Left ventricle myocardium inferior (tissue), 1 donor: Measurements from ENCODE around the gene KDM4C. TPM values are rescaled to one million over a fixed set of nuclear protein-coding genes. Genes with fewer than 3 reads are reported as not detected.

ENCODE experiments used
- DNase-seq: peaks from one replicate; pipeline ENCODE4 v3.0.0-alpha.2; 2020
- H3K27ac ChIP-seq: fragments of 200-600 bp; replicated peaks from 2 replicates; pipeline ENCODE4 v1.8.0; 2021
- H3K27me3 ChIP-seq: fragments of 200-600 bp; 2 replicates; pipeline ENCODE4 v1.8.0; 2021; ENCODE audit warnings: low read depth
- H3K36me3 ChIP-seq: fragments of 200-600 bp; 2 replicates; pipeline ENCODE4 v1.8.0; 2021
- H3K4me1 ChIP-seq: fragments of 200-600 bp; 2 replicates; pipeline ENCODE4 v1.8.0; 2021
- H3K4me3 ChIP-seq: fragments of 200-600 bp; 2 replicates; pipeline ENCODE4 v1.8.0; 2021; ENCODE audit warnings: mild to moderate bottlenecking, moderate library complexity
- H3K9me3 ChIP-seq: fragments of 200-600 bp; replicated peaks from 2 replicates; pipeline ENCODE4 v1.8.0; 2021
- intact Hi-C: fragments of 100-400 bp; cut with micrococcal nuclease; formaldehyde crosslinking; loops from one replicate; pipeline ENCODE4 v1.11.0; 2022
- total RNA-seq: library from RNA; stranded (reverse); fragmentation: NEBNext Ultra II Directional; extraction: Animal tissue kit (Norgen Biotek cat#: 25700); gene quantifications from one replicate; pipeline ENCODE4 v1.2.1, GENCODE V29; 2021
- TF ChIP-seq, protein P1 (sequence below): fragments of 200-600 bp; IDR thresholded peaks from 2 replicates; pipeline ENCODE4 v1.8.0; 2021; ENCODE audit warnings: antibody characterized with exemption, mild to moderate bottlenecking, borderline replicate concordance
- donor health status: DM: no; HTN: yes; CAD: no; lungs with severe emphysema.

Gene KDM4C
- total RNA-seq, 1 donor from 2014 or later = 14.1 TPM

DNA sequence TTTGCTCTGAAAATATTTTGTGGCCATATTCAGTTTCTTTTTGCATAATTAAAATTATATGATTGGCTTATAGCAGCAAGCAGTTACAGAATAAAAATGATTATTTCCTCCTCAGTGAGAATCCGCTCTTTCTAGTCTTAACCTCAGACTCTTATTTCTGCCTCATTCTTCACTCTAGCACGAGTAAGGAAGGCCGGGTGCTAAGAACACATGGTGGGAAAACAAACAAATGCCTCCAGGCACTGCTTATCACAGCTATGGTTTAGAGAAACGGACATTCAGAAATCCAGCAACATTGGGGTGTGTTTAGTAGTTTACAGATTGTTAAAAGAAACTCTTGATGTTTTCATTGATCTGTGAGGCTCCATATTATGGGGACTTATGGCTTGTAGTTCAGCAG is 168.7 kb downstream of the KDM4C start:
- Histone ChIP-seq H3K9me3 (no peaks in the 10 kb centered on the region), H3K4me3 (no peak overlapping the region), H3K27me3 (no peaks in the 10 kb centered on the region), H3K4me1 (peaks cover 48% of the 10 kb centered on the region), H3K27ac (no peak overlapping the region), H3K36me3 (no peaks in the 10 kb centered on the region)
- DNase-seq = no peak
- intact Hi-C loops = no loop called here
- TF ChIP-seq, protein P1, sequence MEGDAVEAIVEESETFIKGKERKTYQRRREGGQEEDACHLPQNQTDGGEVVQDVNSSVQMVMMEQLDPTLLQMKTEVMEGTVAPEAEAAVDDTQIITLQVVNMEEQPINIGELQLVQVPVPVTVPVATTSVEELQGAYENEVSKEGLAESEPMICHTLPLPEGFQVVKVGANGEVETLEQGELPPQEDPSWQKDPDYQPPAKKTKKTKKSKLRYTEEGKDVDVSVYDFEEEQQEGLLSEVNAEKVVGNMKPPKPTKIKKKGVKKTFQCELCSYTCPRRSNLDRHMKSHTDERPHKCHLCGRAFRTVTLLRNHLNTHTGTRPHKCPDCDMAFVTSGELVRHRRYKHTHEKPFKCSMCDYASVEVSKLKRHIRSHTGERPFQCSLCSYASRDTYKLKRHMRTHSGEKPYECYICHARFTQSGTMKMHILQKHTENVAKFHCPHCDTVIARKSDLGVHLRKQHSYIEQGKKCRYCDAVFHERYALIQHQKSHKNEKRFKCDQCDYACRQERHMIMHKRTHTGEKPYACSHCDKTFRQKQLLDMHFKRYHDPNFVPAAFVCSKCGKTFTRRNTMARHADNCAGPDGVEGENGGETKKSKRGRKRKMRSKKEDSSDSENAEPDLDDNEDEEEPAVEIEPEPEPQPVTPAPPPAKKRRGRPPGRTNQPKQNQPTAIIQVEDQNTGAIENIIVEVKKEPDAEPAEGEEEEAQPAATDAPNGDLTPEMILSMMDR = no peak

DNA sequence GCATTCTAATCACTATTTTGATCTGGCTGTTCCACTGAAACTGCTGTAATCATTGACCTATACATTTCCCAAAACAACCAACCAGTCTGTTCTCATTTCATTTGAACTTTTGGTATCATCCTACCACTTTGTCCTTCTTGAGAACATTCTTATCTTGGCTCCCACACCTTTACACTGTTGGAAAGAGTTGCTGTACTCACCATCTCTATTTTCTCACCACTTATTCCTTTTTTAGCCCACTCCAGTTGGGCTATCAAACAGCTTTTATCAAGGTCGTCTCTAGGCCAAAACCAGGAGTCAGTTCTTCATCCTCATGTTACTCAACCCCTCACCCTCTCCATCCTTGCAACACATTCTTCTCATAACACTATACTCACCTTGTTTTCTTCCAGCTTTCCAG is 170.1 kb downstream of the KDM4C start:
- no peaks in the 10 kb centered on the region for H3K36me3 ChIP-seq
- TF ChIP-seq, protein P1 = no peak
- H3K9me3 ChIP-seq = no peaks in the 10 kb centered on the region
- H3K4me3 ChIP-seq = no peak overlapping the region
- H3K27me3 ChIP-seq = no peaks in the 10 kb centered on the region
- H3K27ac ChIP-seq = no peak overlapping the region
- H3K4me1 ChIP-seq = peaks cover 57% of the 10 kb centered on the region
- DNase-seq = no peak
- intact Hi-C loops = no loop called here

DNA sequence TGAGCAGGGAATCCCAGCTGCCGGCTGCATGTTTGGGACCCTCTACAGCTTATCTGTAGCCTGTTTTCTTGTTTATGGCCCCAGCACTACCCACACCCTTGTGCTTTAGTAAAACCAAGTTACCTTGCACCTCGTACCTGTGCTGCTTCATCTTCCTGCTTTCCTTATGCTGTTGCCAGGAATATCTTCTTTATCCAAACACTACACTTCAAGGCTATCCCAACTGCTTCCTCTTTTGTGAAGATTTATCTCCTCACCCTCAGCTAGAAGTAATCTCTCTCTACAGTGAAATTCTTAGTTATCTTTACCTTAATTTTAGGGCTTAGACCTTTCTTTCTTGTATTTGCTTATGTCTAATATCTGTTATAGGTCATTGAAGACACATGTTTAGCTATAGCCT is 171.1 kb downstream of the KDM4C start:
- Histone ChIP-seq H3K27ac (no peak overlapping the region), H3K27me3 (no peaks in the 10 kb centered on the region), H3K36me3 (no peaks in the 10 kb centered on the region), H3K4me1 (peaks cover 63% of the 10 kb centered on the region), H3K9me3 (no peaks in the 10 kb centered on the region), H3K4me3 (no peak overlapping the region)
- TF ChIP-seq, protein P1 = no peak
- intact Hi-C loops = no loop called here
- no peak for DNase-seq

DNA sequence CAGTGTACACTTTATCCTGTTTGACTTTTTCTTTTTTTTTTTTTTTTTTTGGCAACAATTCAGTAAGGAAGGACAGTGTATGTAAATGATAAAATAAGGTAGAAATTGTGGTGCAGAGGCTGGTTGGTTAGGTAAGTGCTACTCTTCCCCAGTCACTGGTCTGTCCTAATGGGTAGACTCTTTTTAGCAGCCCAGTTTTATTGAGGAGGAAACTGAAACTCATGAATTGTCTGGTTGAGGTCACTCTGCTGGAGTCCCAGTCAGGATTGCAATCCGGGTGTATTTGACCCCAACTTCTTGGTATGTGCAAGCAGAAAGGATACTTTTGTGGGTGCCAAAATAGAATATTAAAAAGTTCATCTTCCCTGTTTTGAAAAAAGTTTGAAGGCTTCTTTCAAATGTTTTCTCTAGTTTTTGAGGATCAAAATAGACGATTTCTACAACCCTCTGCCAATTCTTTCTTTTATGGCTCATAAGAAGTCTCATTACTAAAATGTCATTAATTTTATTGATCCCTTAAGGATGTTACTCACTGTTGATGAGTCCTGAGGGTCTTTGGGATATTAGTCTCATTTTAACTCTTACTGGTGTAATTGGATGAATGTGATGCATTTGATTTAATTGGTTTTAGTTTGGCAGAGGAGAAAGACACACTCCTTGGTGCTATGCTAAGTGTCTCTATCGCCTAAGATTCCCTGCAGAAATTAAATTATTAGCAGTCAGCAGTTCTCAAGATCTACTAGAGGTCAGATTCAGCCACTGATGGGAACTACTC is 171.9 kb downstream of the KDM4C start:
- no peak for DNase-seq
- H3K4me3 ChIP-seq = no peak overlapping the region
- TF ChIP-seq, protein P1 = no peak
- H3K27ac ChIP-seq = no peak overlapping the region
- H3K36me3 ChIP-seq = no peaks in the 10 kb centered on the region
- intact Hi-C loops = no loop called here
- H3K9me3 ChIP-seq = no peaks in the 10 kb centered on the region
- H3K4me1 ChIP-seq = peaks cover 58% of the 10 kb centered on the region
- no peaks in the 10 kb centered on the region for H3K27me3 ChIP-seq

DNA sequence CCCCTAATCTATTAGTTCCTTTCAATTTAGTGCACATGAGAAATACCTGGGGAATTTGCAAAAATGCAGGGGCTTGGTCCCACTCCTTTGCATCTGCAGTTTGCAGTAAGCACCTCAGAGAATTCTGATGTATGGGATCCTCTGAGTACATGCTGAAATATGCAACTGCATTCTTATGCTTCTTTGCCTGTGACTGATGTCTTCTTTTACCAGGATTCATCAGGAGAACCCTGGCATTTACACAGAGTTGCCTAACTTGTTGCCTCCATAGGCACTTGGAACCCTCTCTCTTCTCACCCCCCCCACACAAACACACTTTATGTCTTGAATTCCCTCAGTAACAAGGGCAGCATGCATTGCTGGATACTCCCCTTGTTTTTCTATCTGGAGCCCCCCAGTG is 173.1 kb downstream of the KDM4C start:
- DNase-seq = no peak
- H3K4me3 ChIP-seq = no peak overlapping the region
- intact Hi-C loops = no loop called here
- TF ChIP-seq, protein P1 = no peak
- H3K27ac ChIP-seq = no peak overlapping the region
- no peaks in the 10 kb centered on the region for H3K27me3 ChIP-seq
- peaks cover 48% of the 10 kb centered on the region for H3K4me1 ChIP-seq
- no peaks in the 10 kb centered on the region for H3K9me3 ChIP-seq
- no peaks in the 10 kb centered on the region for H3K36me3 ChIP-seq
